ENCODE results near the gene FANCM.
"Not testable (repeated sequence)": the region's sequence is repeated elsewhere in the genome, so short reads cannot be mapped to it uniquely, and the experiment has no call there.

FANCM gene

DNA sequence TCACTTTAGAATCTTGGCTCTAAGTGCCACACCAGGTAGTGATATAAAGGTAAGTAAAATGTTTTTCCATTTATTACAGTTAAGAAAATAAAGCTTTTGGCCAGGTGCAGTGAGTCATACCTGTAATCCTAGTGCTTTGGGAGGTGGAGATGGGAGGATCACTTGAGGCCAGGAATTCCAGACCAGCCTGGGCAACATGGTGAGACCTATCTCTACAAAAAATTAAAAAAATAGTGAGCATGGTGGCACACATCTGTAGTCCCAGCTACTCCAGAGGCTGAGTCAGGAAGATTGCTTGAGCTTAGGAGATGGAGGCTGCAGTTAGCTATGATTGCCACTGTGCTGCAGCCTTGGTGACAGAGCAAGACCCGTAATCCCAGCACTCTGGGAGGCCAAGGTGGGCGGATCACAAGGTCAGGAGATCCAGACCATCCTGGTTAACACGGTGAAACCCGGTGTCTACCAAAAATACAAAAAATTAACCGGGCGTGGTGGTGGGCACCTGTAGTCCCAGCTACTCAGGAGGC is 5.0 kb downstream of the FANCM start:
- TF ChIP-seq, protein P1, sequence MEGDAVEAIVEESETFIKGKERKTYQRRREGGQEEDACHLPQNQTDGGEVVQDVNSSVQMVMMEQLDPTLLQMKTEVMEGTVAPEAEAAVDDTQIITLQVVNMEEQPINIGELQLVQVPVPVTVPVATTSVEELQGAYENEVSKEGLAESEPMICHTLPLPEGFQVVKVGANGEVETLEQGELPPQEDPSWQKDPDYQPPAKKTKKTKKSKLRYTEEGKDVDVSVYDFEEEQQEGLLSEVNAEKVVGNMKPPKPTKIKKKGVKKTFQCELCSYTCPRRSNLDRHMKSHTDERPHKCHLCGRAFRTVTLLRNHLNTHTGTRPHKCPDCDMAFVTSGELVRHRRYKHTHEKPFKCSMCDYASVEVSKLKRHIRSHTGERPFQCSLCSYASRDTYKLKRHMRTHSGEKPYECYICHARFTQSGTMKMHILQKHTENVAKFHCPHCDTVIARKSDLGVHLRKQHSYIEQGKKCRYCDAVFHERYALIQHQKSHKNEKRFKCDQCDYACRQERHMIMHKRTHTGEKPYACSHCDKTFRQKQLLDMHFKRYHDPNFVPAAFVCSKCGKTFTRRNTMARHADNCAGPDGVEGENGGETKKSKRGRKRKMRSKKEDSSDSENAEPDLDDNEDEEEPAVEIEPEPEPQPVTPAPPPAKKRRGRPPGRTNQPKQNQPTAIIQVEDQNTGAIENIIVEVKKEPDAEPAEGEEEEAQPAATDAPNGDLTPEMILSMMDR (IDR thresholded peaks at IDR 0.05) = no peak
- Histone ChIP-seq H3K9me3 (no peaks in the 10 kb centered on the region), H3K27ac (no peak overlapping the region), H3K36me3 (no peaks in the 10 kb centered on the region), H3K4me3 (ENCODE audit: low read depth in 1 of 2, low read length in 1 of 2) (no peak overlapping the region), H3K4me1 (ENCODE audit: control insufficient read depth in 1 of 2, insufficient read depth in 1 of 2, low read depth in 1 of 2, low read length in 1 of 2) (peaks cover 9 to 17% of the 10 kb centered on the region in 2 experiments), H3K27me3 (no peaks in the 10 kb centered on the region)

GRCh38 chr14:45142083-45142482 is 6.4 kb downstream of the FANCM start:
- H3K27ac ChIP-seq; H3K9me3 ChIP-seq; H3K4me3 ChIP-seq (ENCODE audit: low read depth in 1 of 2, low read length in 1 of 2); H3K36me3 ChIP-seq; H3K4me1 ChIP-seq (ENCODE audit: control insufficient read depth in 1 of 2, insufficient read depth in 1 of 2, low read depth in 1 of 2, low read length in 1 of 2); H3K27me3 ChIP-seq: not testable (repeated sequence)

DNA sequence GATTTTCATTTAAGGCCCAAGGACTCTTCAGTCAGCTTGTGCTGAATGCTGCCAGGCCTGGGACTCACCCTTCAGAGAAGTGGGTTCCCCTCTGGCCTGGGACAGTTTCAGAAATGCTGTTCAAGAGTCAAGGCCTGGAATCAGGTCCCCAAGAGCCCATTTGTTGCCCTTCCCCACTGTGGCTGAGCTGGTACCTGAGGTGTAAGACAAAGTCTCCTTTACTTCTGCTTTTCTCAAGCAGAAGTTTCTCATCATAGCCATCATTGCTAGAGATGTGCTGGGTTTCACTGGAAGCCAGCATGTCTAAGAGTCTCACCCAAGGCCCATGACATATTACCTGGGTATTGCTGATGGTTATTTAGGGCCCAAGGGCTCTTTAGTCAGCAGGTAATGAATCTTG is 8.9 kb downstream of the FANCM start:
- H3K27me3 ChIP-seq = no peaks in the 10 kb centered on the region
- H3K4me3 ChIP-seq (ENCODE audit: low read depth in 1 of 2, low read length in 1 of 2) = no peak overlapping the region
- no peaks in the 10 kb centered on the region for H3K36me3 ChIP-seq
- H3K27ac ChIP-seq = no peak overlapping the region
- H3K4me1 ChIP-seq (ENCODE audit: control insufficient read depth in 1 of 2, insufficient read depth in 1 of 2, low read depth in 1 of 2, low read length in 1 of 2) = no peaks in the 10 kb centered on the region
- H3K9me3 ChIP-seq = no peaks in the 10 kb centered on the region
- TF ChIP-seq, protein P1 (IDR thresholded peaks at IDR 0.05) = no peak

- H3K27me3 ChIP-seq = no peaks in the 10 kb centered on the region
- H3K4me1 ChIP-seq (ENCODE audit: control insufficient read depth in 1 of 2, insufficient read depth in 1 of 2, low read depth in 1 of 2, low read length in 1 of 2) = no peaks in the 10 kb centered on the region
- no peaks in the 10 kb centered on the region for H3K36me3 ChIP-seq
- no peak overlapping the region for H3K4me3 ChIP-seq (ENCODE audit: low read depth in 1 of 2, low read length in 1 of 2)
- TF ChIP-seq, protein P1 (IDR thresholded peaks at IDR 0.05) = no peak
- no peak overlapping the region for H3K27ac ChIP-seq
- no peaks in the 10 kb centered on the region for H3K9me3 ChIP-seq
These were observed 9.5 kb downstream of the FANCM start for GRCh38 chr14:45145214-45145613.

- Histone ChIP-seq H3K27me3 (no peaks in the 10 kb centered on the region), H3K36me3 (no peaks in the 10 kb centered on the region), H3K9me3 (no peaks in the 10 kb centered on the region), H3K4me1 (ENCODE audit: control insufficient read depth in 1 of 2, insufficient read depth in 1 of 2, low read depth in 1 of 2, low read length in 1 of 2) (no peaks in the 10 kb centered on the region), H3K27ac (no peak overlapping the region), H3K4me3 (ENCODE audit: low read depth in 1 of 2, low read length in 1 of 2) (no peak overlapping the region)
- TF ChIP-seq, protein P1 (IDR thresholded peaks at IDR 0.05) = no peak
These were observed 13.9 kb downstream of the FANCM start for GRCh38 chr14:45149602-45150001.

GRCh38 chr14:45150386-45150890 is 14.7 kb downstream of the FANCM start:
- TF ChIP-seq, protein P1 (IDR thresholded peaks at IDR 0.05) = no peak
- Histone ChIP-seq H3K36me3 (no peaks in the 10 kb centered on the region), H3K4me3 (ENCODE audit: low read depth in 1 of 2, low read length in 1 of 2) (no peak overlapping the region), H3K27me3 (no peaks in the 10 kb centered on the region), H3K27ac (no peak overlapping the region), H3K9me3 (no peaks in the 10 kb centered on the region), H3K4me1 (ENCODE audit: control insufficient read depth in 1 of 2, insufficient read depth in 1 of 2, low read depth in 1 of 2, low read length in 1 of 2) (no peaks in the 10 kb centered on the region)
